OCI-LY1 (cell line): Measurements from ENCODE around the gene SERPINB7.

Experiments used
- CTCF ChIP-seq: fragments of 200-600 bp; sonication (generic), shearing (Covaris generic); IDR thresholded peaks from 2 replicates; pipeline ENCODE4 v1.5.1; 2017; ENCODE audit warnings: mild to moderate bottlenecking, antibody characterized with exemption, low read length, moderate library complexity, mixed read lengths
- EZH2 ChIP-seq: fragments of 200-600 bp; sonication (generic), shearing (Covaris generic); IDR thresholded peaks from 2 replicates; pipeline ENCODE4 v1.8.0; 2017; ENCODE audit warnings: borderline replicate concordance, mixed run types, mild to moderate bottlenecking, antibody characterized with exemption, low read length, moderate library complexity, mixed read lengths

GRCh38 chr18:63779386-63779785 is 4.2 kb downstream of the SERPINB7 start:
- TF ChIP-seq CTCF (no peak), EZH2 (no peak)
